ENCODE data around the gene CELF2. TPM values are rescaled to one million over a fixed set of nuclear protein-coding genes. Genes with fewer than 3 reads are reported as not detected.

CELF2 gene
- total RNA-seq, 1 experiment from 2014 or later, result 28.7 TPM

DNA sequence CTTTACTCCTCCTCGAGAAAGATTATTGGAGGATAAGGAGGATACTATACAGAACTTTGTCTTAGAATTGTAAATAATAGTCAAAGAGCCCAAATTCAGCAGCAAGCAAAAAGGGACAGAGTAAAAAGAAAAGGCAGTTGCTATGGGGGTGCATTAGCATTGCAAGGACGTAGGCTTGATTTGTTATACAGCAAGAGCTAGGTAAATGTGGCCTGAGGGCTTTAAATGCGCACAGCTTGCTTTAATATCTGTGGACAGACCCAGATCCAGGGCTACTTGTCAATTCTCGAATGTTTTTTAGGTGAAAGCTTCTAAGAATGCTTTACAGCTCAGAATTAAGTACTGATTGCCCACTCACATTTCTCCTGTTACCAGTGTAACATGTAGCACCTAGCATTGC is 58.5 kb downstream of the CELF2 start:
- no CpG with 5 or more reads among the region's 4 CpGs for WGBS (ENCODE audit: extremely low coverage, insufficient read length, low lambda C conversion rate)
- Mint-ChIP-seq H3K36me3 (ENCODE audit: insufficient read depth in 1 of 3, low read depth in 3 of 3) (no peaks in the 10 kb centered on the region), H3K4me1 (peaks cover 34 to 42% of the 10 kb centered on the region in 2 experiments), H3K27ac (no peak overlapping the region; a peak in 1 of 7 replicates), H3K9me3 (no peaks in the 10 kb centered on the region), H3K27me3 (ENCODE audit: low read depth) (no peaks in the 10 kb centered on the region), H3K4me3 (no peak overlapping the region)
- Histone ChIP-seq H4K5ac (ENCODE audit: insufficient read length, low read depth, low read length) (no peak overlapping the region), H2AFZ (ENCODE audit: low read length) (no peak overlapping the region), H3K27ac (ENCODE audit: insufficient read length, low read depth, low read length) (no peak overlapping the region), H2BK5ac (ENCODE audit: insufficient read length, low read length) (no peak overlapping the region), H3K23ac (ENCODE audit: insufficient read length, low read depth, low read length) (no peak overlapping the region), H3K4me1 (ENCODE audit: insufficient read depth, low read length) (peaks cover 7% of the 10 kb centered on the region), H3K56ac (ENCODE audit: insufficient read length, low read depth, low read length) (no peak overlapping the region), H3K23me2 (ENCODE audit: insufficient read length, low read depth, low read length, poor library complexity, severe bottlenecking) (no peaks in the 10 kb centered on the region), H4K20me1 (ENCODE audit: control insufficient read depth, insufficient read depth, insufficient read length) (no peaks in the 10 kb centered on the region), H3K14ac (ENCODE audit: insufficient read depth, low read length) (no peak overlapping the region), H3K27me3 (ENCODE audit: insufficient read depth, low read length) (no peaks in the 10 kb centered on the region), H3T11ph (ENCODE audit: low read length) (no peak overlapping the region), H3K4ac (ENCODE audit: low read depth, low read length) (no peak overlapping the region), H4K8ac (replicated peaks; ENCODE audit: insufficient read length, low read depth, low read length) (no peak overlapping the region), H3K79me1 (ENCODE audit: insufficient read depth, low read depth, low read length, poor library complexity, severe bottlenecking) (no peaks in the 10 kb centered on the region), H2BK120ac (ENCODE audit: low read depth, low read length, poor library complexity, severe bottlenecking) (no peak overlapping the region), H2BK15ac (ENCODE audit: low read depth, low read length) (no peak overlapping the region), H3K18ac (ENCODE audit: insufficient read length, low read depth, low read length) (no peak overlapping the region), H2BK20ac (ENCODE audit: low read depth, low read length, poor library complexity, severe bottlenecking) (no peak overlapping the region), H3K9ac (ENCODE audit: extremely low read depth, insufficient read length, low read length) (no peak overlapping the region), H4K91ac (ENCODE audit: insufficient read length, low read depth, low read length) (no peak overlapping the region), H2BK12ac (ENCODE audit: insufficient read length, low read depth, low read length) (no peak overlapping the region), H3K4me2 (ENCODE audit: insufficient read depth, insufficient read length, low read length) (no peak overlapping the region), H2AK5ac (ENCODE audit: insufficient read length, low read length) (no peak overlapping the region), H3K79me2 (ENCODE audit: insufficient read depth, low read length) (no peaks in the 10 kb centered on the region), H3K9me3 (ENCODE audit: control insufficient read depth, low read depth, low read length) (no peaks in the 10 kb centered on the region)
- TF ChIP-seq CTCF (conservative IDR thresholded peaks at IDR 0.05), result no peak
- no peak for DNase-seq
